GM21825 (cell line): ENCODE results near the gene PTH2R.
"Not testable (repeated sequence)": the region's sequence is repeated elsewhere in the genome, so short reads cannot be mapped to it uniquely, and the experiment has no call there.

ENCODE experiments used
- ATAC-seq: cut with Tn5 transposase; IDR thresholded peaks from one replicate; pipeline ENCODE4 v1.9.1; 2021; ENCODE audit warnings: mild to moderate bottlenecking, moderate library complexity; ENCODE audit not compliant: unreplicated experiment

Gene PTH2R

DNA sequence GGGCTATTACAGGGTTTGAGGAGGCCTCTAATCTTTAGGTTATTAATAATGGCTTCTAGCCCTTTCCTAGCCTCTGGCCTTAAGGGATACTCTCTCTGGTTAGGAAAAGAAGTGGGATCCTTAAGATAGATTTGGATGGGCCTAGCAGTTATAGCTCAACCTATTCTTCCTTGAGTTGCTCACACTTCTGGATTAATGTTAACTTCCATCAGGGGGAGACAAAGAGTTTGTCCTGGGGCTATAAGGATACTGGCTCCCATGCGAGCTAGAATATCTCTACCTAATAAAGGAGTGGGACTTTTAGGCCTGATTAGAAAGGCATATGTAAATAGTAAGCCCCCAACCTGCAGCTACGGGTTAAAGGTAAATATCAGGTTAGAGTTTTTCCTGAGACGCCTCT is 14.3 kb upstream of the PTH2R start:
- ATAC-seq = no peak

- ATAC-seq = not testable (repeated sequence)
These were observed 9.8 kb upstream of the PTH2R start for GRCh38 chr2:208396796-208397195.

- ATAC-seq = no peak
These were observed 7.4 kb upstream of the PTH2R start for GRCh38 chr2:208399201-208399600.

- ATAC-seq = no peak
These were observed 1.1 kb downstream of the PTH2R start for GRCh38 chr2:208407667-208408066.

- ATAC-seq = no peak
These were observed 7.3 kb downstream of the PTH2R start for GRCh38 chr2:208413931-208414330.

DNA sequence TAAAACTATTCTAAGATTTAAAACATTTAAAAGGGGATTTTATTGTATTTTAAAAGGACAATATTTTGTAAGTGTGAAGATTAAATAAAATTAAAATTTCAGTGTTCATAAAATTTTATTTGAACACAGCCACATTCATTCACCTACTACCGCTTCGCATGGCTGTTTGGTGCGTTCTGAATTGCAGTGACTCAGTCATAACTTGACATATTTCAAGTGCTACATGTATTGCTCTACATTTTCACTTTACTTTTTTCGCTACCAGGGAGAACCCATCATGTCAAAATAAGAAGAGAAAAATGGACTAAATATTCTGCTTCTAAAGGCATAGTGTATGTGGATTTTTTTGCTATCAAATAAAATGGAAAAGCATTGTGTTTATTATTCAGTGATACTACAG is 8.7 kb downstream of the PTH2R start:
- no peak for ATAC-seq

DNA sequence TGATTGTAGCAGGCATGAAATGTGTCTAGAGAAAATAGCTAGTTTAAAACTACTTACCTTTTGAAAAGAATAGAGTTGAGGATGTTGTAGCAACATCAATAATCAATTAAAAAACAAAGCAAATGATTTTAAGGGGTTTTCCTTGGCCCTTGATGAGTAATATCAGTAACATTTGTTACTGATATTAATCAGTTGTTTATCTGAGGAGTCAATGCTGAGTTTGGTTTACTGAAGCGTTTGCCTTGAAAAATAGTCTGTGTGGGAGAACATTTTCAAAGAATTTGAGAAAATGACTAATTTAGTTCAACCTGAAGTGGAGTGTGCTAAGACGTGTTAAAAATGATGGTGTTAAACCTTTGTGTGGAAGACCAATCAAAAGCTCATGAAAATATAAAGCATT is 9.3 kb downstream of the PTH2R start:
- no peak for ATAC-seq

- no peak for ATAC-seq
These were observed 19.9 kb downstream of the PTH2R start for GRCh38 chr2:208426412-208427045.

GRCh38 chr2:208437755-208438154 is 31.2 kb downstream of the PTH2R start:
- no peak for ATAC-seq

GRCh38 chr2:208440716-208441115 is 34.1 kb downstream of the PTH2R start:
- ATAC-seq = no peak

- no peak for ATAC-seq
These were observed 35.4 kb downstream of the PTH2R start for GRCh38 chr2:208441951-208442350.

- not testable (repeated sequence) for ATAC-seq
These were observed 40.9 kb downstream of the PTH2R start for GRCh38 chr2:208447447-208447846.

GRCh38 chr2:208451061-208451460 is 44.5 kb downstream of the PTH2R start:
- ATAC-seq = no peak

GRCh38 chr2:208454861-208455260 is 48.3 kb downstream of the PTH2R start:
- no peak for ATAC-seq

GRCh38 chr2:208463721-208464120 is 57.1 kb downstream of the PTH2R start:
- ATAC-seq = no peak

DNA sequence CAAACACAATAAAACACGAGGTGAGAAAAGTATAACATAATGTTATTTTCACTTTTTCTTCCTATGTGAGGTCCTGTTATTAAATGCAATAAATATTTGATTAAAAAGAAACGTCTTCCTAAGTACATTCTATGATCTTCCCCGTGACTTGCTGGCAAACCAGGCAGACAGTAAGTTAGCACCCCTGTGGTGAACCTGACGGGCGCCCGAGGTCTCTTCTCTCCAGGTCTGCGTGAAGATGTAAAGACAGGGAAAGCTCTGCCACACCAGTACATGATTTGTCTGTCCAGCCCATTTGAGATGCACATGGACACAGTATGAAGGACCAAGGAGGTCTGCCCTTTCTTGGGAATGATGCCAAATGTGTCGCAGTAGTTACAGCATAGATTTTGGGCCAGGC is 57.6 kb downstream of the PTH2R start:
- ATAC-seq = no peak

DNA sequence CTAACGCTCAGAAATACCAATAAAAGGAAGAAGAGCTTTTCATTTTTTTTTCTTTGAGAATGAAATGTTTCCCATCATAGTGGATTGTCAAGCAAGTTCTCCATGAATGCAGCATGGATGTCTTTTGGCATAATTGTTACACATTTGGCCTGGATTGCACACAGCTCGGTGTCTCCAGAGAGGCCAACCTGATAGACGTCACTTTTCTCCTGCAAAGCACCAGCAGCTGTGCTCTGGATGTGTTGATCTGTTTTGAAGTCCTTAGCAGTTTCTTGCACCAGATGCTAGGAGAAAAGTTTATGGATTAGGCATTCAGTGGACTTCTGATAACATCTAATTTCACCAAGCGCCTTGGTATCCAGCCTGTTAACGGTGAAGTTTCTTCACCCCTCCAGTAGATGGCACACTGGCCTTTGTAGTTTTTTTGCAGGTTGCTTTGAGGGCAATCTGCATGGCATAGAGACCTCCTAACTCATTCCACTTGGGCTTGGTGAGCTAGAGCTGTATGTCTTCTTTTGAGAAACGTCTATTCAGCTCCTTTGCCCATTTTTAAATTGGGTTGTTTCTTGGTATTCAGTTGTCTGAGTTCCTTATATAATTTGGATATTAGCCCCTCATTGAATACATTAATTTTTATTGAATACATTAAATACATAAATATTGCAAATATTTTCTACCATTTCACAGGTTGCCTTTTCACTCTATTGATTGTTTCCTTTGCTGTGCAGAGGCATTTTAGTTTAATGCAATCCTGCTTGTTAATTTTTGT is 59.7 kb downstream of the PTH2R start:
- ATAC-seq = no peak

DNA sequence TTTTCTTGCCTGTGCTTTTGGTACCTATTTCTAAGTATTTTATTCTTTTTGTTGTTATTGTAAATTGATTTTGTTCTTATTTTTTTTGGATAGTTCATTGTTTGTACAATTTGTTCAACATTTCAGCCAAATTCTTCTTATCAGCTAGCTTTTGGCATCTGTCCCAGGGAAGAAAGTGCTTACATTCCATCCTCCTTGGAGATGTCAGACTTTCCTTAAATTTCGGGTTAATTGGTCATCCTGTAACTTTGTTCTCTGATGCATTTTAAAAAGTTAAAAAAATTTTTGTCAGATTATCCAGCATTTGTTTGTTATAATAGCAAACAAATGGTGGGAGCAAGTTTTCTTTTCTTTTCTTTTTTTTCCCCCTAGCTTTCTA is 60.3 kb downstream of the PTH2R start:
- ATAC-seq = no peak

- ATAC-seq = no peak
These were observed 61.0 kb downstream of the PTH2R start for GRCh38 chr2:208467564-208467963.

DNA sequence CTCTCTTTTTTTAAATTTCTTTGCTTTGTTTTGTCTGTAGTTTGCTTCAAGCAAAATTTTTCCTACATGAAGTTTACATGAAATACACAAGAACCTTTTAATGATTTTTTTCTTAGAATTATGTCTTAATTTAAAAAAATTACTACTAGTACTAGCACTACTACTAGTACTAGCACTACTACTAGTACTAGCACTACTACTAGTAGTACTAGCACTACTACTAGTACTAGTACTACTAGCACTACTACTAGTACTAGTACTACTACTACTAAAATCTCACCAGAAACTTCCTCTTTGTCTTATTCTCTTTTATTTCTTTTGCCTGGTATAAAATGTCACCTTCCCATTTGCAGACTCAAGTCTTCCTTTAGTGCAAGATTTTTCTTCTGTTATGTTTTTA is 71.1 kb downstream of the PTH2R start:
- no peak for ATAC-seq

DNA sequence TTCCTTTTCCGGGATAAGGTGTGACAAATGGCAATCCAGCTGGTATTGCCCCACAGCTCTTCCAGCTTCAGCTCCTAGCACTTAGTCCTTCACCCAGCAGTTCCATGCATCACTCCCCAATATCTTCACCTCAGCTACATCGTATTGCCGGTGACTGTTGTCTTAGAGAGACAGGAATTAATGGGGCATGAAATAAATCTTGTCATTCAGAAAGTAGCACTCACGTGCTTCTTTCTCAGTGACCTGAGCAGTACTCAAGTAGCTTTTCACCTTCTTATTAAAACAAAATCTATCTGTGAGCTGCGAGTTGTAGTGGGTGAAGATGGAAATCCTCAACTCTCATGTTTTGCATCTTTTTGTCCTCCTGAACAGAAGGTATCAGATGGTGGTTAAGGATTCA is 72.8 kb downstream of the PTH2R start:
- no peak for ATAC-seq

- not testable (repeated sequence) for ATAC-seq
These were observed 75.4 kb downstream of the PTH2R start for GRCh38 chr2:208481945-208482344.
